ENCODE data around the gene SCUBE1.

SCUBE1 gene

DNA sequence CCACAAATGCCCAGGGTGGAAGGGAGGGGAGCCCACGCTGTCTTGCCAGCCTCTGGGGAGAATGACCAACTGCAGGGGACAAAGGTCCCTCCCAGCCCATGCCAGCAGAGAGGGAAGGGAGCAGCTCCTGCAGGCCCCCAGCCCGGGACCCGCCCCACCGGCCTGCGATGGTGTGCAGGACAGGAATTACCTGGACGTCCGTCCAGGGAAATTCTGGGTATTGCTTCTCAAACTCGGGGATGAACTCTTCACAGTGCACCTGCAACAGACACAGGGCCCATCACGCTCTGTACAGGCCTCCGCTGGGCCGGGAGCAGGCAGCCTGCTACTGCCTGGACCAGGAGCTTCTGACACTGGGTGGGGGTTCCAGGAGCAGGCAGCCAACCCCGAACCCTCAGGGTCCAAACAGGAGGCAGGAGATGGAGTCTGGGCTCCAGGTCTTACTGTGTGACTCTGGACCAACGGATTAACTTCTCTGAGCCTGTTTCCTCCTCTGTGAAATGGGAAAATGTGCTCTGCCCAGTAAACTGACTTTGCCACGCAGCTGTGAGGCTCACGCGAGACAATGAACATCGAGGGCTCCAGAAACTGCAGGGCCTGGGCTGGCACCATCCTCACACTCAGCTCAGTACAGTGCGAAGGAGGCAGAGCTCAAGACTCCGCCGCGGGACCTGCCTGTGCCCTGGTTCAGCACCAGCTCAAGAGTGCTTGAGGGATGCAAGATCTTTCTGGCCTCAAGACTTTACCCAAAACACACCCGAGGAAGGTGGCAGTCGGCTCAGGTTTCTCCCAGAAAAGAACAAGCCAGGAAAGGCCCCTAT, 173.7 kb downstream of the SCUBE1 start:
- no peak for DNase-seq

DNA sequence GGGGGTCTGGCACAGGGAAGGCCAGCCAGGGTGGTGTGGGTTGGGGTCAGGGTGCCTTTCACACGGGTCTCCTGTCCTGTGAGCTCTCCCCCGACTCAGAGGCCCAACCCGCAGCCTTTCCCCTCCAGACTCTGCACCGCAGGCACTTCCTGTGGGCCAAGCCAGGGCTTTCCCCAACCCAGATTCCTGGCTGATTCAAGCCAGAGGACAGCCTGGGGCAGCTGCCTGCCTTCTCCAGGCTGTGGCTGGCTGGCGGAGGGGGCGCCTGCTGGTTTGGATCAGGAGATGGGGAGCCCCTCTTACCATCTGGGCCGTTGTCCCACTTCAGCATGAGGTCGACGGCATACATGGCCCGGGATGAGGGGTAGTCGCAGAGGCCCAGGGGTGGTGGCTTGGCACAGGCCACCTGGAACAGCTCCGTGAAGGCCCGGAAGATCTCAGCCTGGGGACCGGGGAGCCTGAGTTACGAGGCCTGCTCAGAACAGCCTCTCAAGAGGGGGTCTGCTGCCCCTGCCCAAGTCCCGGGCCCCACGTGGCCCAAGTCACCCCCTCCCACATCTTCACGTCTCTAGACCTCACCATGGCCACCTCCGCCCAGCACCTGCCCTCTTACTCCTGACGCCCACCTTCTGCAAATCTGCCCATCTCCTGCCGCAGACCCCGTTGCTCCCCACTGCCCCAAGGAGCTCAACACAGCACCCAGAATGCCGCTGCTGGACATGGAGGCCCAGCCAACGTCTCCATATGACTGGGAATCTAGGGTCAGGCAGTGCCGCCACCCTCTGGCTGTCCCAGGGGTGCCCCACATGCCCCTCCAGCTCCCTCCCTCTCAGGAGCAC, 174.5 kb downstream of the SCUBE1 start:
- DNase-seq, result no peak

DNA sequence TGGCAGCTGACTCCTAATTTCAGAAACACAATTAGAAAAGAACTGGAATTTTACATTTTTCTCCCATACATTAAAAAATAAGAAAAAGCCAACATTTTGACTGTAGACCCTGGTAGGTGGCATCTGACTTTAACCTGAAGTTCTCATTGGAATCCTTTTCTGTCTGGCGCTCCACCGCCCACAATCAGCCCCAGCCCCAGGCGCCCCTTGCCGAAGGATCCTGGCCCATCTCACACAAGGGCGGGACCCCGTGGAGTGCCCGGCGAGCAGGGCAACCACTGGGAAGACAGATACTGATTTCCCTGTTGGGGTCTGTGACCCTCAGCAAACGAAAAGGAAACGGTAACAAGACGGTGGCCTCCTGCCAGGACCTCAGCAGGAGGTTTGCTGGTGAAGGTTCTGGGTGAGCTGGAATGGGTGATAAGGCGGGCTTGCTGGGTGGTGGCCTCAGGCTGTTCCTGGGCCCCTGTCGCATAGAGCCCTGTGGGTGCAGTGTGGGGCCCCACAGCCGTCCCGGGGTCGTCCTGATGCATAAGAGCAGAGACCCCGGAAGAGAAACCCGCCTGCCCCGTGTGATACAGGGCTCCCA, 176.1 kb downstream of the SCUBE1 start:
- no peak for DNase-seq

DNA sequence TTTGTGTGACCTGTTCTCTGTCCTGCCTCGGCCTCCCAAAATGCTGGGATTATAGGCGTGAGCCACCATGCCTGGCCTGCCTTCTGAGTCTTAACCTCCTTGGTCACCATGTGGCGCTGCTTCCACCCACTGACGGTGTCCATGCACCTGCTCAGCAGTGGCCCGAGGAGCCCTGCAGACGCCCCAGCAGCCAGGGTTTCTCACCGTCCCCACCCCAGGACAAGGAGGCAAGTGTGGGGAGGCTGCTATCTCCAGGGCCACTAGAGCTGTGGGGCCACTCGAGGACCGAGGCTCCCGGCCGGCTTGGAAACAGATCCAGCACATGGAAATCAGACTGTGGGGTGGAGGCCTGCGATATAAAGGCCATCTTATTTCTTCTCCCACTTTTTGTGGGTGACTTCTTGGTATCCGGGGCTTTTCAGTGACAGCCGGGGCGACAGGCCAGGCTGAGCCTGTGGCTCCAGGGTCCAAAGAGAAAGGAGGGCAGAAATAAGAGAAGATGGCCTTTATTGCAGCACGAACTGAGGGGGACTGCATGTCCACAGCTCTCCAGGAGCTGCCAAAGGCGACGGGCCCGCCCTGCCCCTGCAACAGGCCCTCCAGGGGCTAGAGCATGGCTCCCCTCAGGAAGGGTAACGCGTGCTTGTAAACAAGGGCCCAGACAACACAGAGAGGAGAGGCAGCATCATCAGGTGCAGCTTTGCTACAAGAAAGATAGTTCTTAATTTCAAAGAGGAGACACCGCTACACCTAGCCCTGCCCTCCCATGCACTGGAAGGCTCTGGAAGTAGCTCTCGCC, 176.8 kb downstream of the SCUBE1 start:
- no peak for DNase-seq

DNA sequence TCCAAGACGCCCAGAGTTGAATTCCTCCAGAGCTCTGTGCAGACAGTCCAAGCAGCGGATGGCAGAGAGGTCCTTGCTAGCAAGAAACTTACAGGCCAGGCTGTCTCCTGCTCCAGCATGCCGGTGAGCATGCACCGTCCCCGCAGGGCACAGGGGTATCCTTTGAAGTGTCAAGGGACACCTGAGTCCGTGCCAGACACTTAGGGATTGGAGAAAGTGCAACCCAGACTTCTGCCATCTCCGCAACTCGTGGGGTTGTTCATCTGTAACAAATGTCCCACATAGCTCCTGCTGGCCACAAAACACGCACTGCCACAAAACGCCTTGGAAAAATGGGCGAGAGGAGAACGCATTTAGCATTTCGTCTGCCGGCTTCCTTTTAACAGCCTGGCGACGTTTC, 178.5 kb downstream of the SCUBE1 start:
- no peak for DNase-seq

DNA sequence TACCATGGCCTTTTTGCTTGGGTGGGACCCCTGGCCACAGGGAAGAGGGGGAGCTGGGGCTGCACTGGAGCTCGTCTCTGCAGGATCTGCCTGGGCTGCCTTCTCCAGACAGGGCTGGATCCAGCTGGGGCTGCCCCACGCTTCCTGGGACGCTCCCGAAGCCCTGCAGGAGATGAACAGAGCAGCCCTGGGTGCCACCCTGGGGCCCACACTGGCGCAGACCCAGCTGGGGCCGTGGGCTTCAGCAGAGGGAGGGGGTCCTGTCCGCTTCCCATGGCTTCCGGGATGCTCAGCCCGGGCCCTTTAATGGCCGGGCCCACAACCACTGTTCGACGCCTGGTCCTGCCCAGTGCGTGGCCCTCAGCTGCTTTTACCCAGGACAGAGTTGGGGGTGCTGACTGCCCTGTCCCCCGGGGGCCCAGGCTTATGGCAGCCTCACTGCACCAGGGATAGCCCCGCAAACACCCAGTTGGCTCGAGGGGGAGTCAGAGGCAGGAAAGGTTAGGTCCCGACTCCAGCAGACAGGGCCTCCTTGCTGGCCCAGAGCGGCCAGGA, 179.9 kb downstream of the SCUBE1 start:
- no peak for DNase-seq

DNA sequence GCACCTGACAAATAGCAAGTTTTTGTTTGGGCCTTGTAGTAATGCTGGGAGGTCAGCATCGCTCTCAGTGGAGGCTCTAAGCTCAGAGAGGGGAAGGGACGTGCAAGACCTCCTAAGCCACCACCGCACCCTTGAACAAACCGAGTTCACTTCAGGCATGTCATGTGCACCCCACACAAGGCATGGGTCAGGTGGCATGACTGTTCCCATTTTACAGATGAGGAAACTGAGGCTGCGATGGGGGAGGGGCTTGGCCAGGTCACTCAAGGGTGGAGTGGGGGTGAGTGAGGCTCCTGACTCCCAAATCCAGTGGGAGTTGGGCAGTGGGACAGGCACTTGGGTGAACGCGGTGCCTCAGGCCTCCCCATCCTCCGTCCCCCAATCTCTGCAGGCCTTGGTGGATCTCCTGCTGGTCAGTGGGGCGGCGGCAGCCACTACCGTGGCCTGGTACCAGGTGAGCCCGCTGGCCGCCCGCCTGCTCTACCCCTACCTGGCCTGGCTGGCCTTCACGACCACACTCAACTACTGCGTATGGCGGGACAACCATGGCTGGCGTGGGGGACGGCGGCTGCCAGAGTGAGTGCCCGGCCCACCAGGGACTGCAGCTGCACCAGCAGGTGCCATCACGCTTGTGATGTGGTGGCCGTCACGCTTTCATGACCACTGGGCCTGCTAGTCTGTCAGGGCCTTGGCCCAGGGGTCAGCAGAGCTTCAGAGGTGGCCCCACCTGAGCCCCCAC, 180.6 kb downstream of the SCUBE1 start:
- no peak for DNase-seq

DNA sequence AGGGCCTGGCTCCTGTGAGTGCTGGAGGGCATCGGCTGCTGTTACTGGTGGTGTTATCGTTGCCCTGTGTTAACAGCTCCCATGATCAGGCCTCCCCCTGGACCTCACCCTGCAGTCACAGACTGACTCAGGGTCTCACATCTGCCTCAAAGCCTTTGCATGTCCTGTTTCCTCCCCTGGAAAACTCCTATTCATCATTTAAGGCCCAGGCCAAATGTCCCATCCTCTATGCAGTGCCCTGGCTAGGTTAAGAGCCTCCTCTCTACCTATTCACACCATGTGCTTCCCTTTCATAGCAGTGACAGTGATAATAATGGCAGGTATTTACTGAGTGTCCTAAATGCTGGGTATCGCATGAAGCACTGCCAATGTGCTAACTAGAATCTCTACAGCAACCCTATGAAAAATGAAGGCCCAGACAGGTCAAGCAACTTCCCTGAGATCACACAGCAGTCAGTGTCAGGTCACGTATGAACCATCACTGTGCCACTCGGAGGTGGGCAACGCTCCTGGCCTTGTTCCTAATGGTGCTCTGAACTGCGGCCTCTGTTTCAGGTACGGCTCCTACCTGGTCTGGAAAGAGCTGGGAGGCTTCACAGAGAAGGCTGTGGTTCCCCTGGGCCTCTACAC, 182.6 kb downstream of the SCUBE1 start:
- DNase-seq, result no peak

DNA sequence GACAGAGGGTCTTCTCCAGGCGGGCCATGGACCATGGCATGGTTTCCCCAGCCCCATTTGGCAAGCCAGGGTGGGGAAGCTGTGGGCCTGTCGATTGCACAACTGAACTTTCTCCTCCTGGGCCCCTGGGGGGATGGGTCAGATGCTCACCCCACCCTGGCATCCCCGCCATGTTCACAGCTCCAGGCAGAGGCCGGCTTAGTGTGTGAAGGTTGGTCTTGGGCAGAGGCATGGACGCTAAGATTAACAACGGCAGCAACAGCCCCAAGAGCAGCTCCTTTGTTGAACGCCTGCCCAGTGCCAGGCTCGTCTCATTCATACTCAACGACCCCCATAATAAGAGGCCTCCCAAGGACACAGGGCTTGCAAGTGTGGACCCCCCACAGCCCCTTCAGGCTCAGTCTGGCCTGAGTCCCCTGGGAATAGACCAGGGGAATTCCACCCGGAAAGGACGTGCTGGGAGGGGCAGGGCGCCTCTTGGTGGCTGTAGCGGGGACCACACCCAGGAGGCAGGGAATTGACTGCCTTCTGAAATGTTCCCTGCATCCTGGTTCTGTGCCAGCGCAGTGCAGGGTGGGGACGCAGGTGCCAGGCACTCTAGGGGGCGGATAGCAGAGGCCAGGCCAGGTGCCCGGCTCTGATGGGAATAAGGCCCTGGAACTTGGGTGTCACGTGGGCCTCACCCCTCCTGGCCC, 183.5 kb downstream of the SCUBE1 start:
- no peak for DNase-seq

DNA sequence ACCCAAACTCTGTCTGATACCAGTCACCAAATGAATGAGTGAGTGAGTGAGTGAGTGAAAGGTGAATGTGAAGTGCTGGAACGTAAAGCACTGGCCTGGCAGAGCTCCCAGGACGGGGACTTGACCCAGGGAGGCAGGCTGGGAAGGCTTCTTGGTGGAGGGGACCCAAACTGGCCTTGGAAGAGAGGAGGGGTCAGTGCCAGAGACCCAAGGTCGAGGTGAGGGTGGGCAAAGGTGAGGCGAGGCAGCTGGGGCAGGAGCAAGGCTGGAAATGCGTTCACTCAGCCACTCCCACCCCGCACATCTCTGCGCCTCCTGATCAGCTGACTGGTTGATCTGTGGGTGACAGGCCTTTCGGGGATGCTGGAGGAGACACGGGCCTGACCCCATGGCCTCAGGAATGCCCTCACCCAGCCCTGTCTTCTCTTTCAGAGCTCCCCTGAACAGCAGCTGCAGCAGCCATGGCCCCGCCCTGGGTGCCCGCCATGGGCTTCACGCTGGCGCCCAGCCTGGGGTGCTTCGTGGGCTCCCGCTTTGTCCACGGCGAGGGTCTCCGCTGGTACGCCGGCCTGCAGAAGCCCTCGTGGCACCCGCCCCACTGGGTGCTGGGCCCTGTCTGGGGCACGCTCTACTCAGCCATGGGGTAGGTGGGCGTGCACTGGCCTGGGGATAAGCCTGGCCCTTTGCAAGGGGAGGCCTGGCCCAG, 184.2 kb downstream of the SCUBE1 start:
- no peak for DNase-seq

DNA sequence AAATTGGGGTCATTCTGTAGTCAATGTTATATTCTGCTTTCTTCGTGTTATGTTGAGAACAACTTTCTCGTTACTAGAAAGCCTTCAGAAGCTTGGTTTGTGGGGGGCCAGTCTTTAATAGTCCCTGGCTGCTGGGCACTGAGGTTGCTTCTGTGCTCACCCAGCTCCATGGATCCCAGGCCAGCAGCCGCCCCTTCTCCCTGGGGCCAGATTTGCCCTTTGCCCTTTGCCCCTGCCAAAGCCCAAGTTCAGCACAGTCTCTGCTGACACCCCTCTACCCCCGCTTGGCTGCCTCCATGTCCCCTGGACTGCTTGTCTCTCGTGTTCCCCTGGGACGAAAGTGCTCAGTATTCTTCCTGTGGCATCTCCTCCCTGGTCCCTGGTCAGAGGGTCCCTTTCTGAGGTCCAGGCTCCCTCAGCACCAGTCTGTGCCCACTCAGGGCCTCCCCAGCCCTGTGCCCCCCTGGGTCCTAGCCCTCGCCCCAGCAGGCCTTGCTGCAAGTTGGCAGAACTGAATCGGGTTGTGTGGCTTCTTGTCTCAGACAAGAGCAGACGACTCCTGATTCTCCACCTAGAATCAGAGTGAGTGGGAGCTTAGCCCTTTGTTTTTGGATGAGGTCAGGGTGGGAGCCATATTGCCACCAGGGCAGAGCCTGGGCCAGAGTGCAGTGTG, 185.2 kb downstream of the SCUBE1 start:
- no peak for DNase-seq

DNA sequence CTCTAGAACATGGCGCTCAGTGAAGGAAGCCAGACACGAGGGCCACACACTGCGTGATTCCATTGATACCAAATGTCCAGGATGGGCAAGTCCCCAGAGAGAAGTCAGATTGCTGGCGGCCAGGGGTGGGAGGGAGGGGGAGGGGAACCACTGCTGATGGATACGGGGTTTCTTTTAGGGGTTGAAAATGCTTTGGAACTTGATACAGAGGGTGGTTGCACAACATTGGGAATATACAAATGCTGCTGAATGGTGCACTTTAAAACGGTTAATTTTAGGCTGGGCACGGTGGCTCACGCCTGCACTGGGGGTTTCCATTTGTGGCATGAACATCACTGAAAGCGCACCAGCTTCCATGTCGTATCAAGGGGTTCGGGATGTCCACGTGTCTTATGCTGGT, 186.8 kb downstream of the SCUBE1 start:
- no peak for DNase-seq

DNA sequence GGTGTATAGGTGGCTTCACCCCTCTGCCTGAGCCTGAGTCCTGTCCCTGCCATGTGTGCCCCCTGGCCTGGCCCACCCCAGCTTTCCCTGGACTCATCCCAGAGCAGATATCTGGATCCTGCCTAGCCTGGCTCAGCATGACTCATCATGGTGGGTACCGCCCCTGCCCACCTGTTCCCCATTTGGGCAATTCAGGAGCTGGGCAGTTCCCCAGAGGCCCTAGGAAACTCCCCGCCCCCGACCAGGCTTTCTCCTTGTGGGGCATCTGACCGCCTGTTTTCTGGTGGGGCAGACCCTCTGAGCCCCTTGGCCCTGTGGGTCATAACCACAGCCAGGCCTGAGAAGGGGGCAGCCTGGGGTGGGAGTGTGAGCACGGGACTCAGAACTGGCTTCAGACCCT, 187.4 kb downstream of the SCUBE1 start:
- no peak for DNase-seq

DNA sequence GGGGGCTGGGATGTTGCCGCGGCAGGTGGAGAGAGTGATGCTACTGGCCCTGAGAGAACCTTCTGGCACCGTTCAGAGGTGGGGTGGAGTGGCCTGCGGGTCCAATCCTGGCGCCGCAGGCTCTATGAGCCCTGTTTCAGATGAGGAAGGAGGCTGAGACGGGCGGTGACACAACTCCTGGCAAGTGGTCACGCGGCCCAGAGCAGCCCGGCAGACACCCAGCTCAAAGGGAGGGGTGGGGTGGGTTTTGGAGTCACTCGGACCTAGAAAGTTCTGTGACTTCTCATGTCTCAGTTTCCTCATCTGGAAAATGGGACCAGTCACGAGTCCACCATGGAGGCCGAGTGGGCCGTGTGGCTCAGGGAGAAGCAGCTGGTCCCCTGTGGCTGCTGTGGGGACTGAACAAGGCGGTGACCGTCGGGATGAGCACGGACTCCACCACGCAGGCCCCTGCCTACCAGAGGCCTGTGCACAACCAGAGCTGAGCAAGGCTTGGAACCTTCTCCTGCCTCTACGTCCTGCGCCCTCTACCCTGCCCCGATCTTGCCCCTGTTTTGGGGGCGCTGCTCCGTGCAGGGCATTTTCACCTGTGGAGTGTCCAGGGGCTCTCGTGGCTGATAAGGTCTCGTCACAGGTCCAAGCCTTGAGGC, 188.2 kb downstream of the SCUBE1 start:
- DNase-seq, result no peak

DNA sequence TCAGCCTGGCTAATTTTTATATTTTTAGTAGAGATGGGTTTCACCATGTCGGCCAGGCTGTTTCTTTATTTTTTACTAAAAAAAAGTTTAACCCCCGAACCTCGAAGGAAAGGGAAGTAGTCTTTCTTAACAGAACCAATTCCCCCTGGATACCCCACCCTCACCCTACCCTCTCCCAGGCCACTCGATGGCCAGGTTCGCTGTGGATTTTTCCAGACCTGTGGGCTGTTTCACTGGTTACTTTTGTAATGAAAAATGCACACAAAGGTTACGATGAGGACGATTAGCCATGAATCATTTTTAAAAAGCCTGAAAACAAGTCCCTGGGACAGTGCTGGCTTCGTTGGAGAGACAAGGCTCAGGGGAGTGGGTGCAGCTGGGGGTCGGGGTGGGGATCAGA, 189.3 kb downstream of the SCUBE1 start:
- DNase-seq, result no peak

DNA sequence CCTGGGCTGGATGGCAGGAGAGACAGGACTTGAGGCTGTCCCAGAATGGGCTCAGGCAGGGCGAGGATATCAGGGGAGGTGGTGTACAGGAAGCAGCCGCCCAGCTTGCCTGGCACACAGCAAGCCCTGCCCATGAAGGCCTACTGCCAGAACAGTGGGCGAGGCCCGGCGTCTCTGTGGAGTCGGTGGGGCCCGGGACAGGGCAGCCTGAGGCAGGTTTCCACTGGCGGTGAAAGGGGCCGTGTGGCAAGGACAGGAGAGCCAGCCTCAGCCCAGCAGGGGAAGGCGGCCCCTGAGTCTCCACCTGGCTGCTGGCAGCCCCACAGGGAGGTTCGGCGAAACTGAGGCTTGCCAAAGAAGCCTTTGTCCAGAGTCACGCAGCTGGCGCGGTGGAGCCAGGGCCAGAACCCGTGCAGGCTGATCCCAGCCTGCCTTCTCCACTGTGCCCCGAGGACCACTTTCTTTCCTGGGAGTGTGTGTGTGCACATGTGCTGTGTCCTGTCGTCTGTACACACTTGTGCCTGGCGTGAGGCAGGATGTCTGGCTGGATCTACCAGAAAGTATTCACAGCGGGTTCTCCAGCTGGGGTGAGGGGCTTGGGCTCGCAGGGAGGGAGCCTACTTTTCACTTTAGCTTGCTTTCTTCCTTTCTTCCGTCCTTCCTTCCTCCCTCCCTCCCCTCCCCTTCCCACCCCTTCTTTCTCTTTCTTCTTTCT, 190.7 kb downstream of the SCUBE1 start:
- DNase-seq, result no peak

DNA sequence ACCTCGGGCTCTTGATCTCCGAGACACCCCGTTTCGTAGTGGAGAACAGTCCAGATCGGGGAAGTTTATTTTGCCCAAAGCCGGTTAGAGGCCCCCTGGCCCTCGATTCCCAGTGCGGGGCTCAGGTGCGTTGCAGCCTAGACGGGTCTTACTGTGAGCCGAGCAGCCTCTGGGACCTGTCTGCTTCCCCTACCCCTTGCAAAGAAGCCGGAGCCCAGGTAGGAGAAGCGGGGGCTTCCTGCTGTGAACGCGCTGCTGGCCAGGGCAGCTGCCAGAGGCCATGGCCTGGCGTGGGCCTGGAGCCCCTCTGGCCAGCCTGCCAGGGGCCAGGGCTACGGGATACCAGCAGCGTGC, 191.2 kb downstream of the SCUBE1 start:
- DNase-seq, result no peak

DNA sequence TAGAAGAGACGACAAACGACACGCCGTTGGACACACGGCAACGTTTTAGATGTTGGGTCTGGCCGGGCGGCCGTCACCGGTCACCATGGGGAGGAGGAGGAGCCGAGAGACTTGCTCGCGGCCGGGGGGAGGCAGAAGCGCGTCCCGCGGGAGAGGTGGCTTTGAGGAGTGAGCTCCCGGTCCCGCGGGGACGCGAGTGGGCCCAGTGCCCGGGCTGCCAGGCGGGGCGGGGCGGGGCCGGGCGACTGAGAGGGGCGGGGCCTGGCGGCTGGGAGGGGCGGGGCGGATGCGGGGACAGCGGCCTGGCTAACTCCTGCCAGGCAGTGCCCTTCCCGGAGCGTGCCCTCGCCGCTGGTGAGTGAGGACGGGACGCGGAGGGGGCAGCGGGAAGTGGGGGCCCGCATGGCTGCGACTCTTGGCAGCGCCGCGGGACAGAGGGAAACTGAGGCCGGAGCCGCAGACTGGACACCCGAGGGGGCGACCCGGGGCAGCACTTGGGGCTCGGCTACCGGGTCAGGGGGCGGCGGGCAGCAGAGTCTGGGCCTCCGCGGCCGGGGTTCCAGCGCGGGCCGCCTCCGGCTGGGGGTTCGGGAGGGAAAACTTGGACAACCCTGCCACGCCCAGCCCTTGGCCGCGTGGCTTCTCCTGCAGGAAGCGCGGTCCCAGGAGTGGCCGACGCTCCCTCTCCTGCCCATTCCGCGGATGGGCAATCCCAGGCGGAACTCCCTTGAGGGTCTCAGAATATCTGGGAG, 191.7 kb downstream of the SCUBE1 start, which contains the start of gene TSPO:
Gene TSPO, plus strand, starts transcription at position 309 of the 752 bp plus-strand sequence. CDS start 7,680 bp downstream, outside the sequence.
- DNase-seq, result no peak

Data from NCI-H1048 (cell line).